ENCODE results near the gene TNFRSF6B.
A peak's percentile ranks its signal among the peaks of the same experiment; 100 is the strongest.

The TNFRSF6B gene

GRCh38 chr20:63737945-63738686 is 41.7 kb downstream of the TNFRSF6B start:
- no peak for DNase-seq (ENCODE audit: low spot score)

GRCh38 chr20:63738687-63739129 is 42.3 kb downstream of the TNFRSF6B start:
- no peak for DNase-seq (ENCODE audit: low spot score)

GRCh38 chr20:63739130-63740069 is 42.9 kb downstream of the TNFRSF6B start, which contains the start of gene SLC2A4RG:
SLC2A4RG (plus strand) TSS chr20:63739776; CDS start chr20:63739913, 137 bp downstream.
- peak; percentile 78 for DNase-seq (ENCODE audit: low spot score)

- DNase-seq (ENCODE audit: low spot score), result peak; percentile 7
Measured at GRCh38 chr20:63740070-63740626, 43.7 kb downstream of the TNFRSF6B start.

GRCh38 chr20:63740627-63741353 is 44.3 kb downstream of the TNFRSF6B start:
- peak; percentile 76 for DNase-seq (ENCODE audit: low spot score)

- no peak for DNase-seq (ENCODE audit: low spot score)
Measured at GRCh38 chr20:63741354-63741675, 44.9 kb downstream of the TNFRSF6B start.

- DNase-seq (ENCODE audit: low spot score), result no peak
Measured at GRCh38 chr20:63741676-63742380, 45.4 kb downstream of the TNFRSF6B start.

GRCh38 chr20:63742381-63743024 is 46.1 kb downstream of the TNFRSF6B start:
- no peak for DNase-seq (ENCODE audit: low spot score)

GRCh38 chr20:63743210-63743970 is 46.9 kb downstream of the TNFRSF6B start:
- DNase-seq (ENCODE audit: low spot score), result no peak

GRCh38 chr20:63744158-63744557 is 47.7 kb downstream of the TNFRSF6B start:
- no peak for DNase-seq (ENCODE audit: low spot score)

GRCh38 chr20:63744574-63745423 is 48.3 kb downstream of the TNFRSF6B start:
- no peak for DNase-seq (ENCODE audit: low spot score)

GRCh38 chr20:63745424-63745805 is 49.0 kb downstream of the TNFRSF6B start:
- DNase-seq (ENCODE audit: low spot score), result no peak

GRCh38 chr20:63745961-63746731 is 49.7 kb downstream of the TNFRSF6B start:
- DNase-seq (ENCODE audit: low spot score), result no peak

GRCh38 chr20:63746751-63747315 is 50.4 kb downstream of the TNFRSF6B start:
- DNase-seq (ENCODE audit: low spot score), result no peak

GRCh38 chr20:63747622-63748069 is 51.2 kb downstream of the TNFRSF6B start:
- no peak for DNase-seq (ENCODE audit: low spot score)
